Endothelial cell of umbilical vein (primary cell): ENCODE results near the gene BPGM.

Experiments
- CTCF ChIP-seq, 2 donors: IDR thresholded peaks; 1 replicate in 1 of 2; 2 replicates in 1 of 2; pipeline ENCODE4 v1.5.1; 2011; ENCODE audit warnings: low read length in 2 of 2, mild to moderate bottlenecking in 2 of 2, moderate library complexity in 2 of 2, control low read depth in 1 of 2, inconsistent platforms in 1 of 2, low read depth in 1 of 2; ENCODE audit not compliant: insufficient read depth in 1 of 2; ENCODE audit errors: extremely low read depth in 1 of 2
- POLR2A ChIP-seq: IDR thresholded peaks from 2 replicates; pipeline ENCODE4 v1.6.1; 2012; ENCODE audit warnings: low read depth, mild to moderate bottlenecking, control low read depth, low read length
- POLR2AphosphoS5 ChIP-seq: IDR thresholded peaks from 2 replicates; pipeline ENCODE4 v1.6.1; 2012; ENCODE audit warnings: low read depth, mild to moderate bottlenecking, control low read depth, low read length, moderate library complexity; ENCODE audit not compliant: insufficient read depth

- TF ChIP-seq CTCF (IDR thresholded peaks at IDR 0.05; ENCODE audit: extremely low read depth in 1 of 2, insufficient read depth in 1 of 2, low read depth in 1 of 2, low read length in 2 of 2), result no peak
- peak; percentile 6 for TF ChIP-seq POLR2A
- no peak for TF ChIP-seq POLR2AphosphoS5
Measured at GRCh38 chr7:134645935-134646334, 718 bp upstream of the BPGM start.
